GM12891 (cell line): Measurements from ENCODE around the gene IZUMO1R. TPM values are rescaled to one million over a fixed set of nuclear protein-coding genes. Genes with fewer than 3 reads are reported as not detected.
"Not testable (repeated sequence)": the region's sequence is repeated elsewhere in the genome, so short reads cannot be mapped to it uniquely, and the experiment has no call there.

Experiments
- DNase-seq: peaks from one replicate; pipeline ENCODE4 v3.0.0; 2011; ENCODE audit warnings: low spot score; ENCODE audit not compliant: insufficient read length
- FAIRE-seq: peaks from 2 replicates; lab custom pipeline; 2011; peaks lifted over from hg19 to GRCh38; lab: Jason Lieb, UNC
- PAX5 ChIP-seq: IDR thresholded peaks from 2 replicates; pipeline ENCODE4 v1.6.1; 2011; ENCODE audit warnings: low read length, moderate library complexity, mild to moderate bottlenecking; ENCODE audit not compliant: insufficient read depth, severe bottlenecking
- POLR2A ChIP-seq: IDR thresholded peaks from 2 replicates; pipeline ENCODE4 v1.6.1; 2011; ENCODE audit warnings: low read depth, low read length, control low read depth
- POLR2AphosphoS5 ChIP-seq: IDR thresholded peaks from 2 replicates; pipeline ENCODE4 v1.6.1; 2011; ENCODE audit warnings: low read depth, low read length, control low read depth
- POU2F2 ChIP-seq: IDR thresholded peaks from 2 replicates; pipeline ENCODE4 v1.6.1; 2011; ENCODE audit warnings: low read depth, mild to moderate bottlenecking, control low read depth, low read length, moderate library complexity
- SPI1 ChIP-seq: IDR thresholded peaks from 2 replicates; pipeline ENCODE4 v1.6.1; 2011; ENCODE audit warnings: low read depth, low read length, control low read depth
- TAF1 ChIP-seq: IDR thresholded peaks from 2 replicates; pipeline ENCODE4 v1.6.1; 2011; ENCODE audit warnings: low read depth, low read length, control low read depth
- polyA plus RNA-seq: library from polyadenylated mRNA; unstranded; fragments of >200 nt; gene quantifications from one replicate; pipeline ENCODE4 v1.2.1, GENCODE V29; 2012; ENCODE audit warnings: low read depth, missing spikeins, inconsistent platforms; ENCODE audit not compliant: missing spikeins

IZUMO1R gene
- polyA plus RNA-seq, result not detected

DNA sequence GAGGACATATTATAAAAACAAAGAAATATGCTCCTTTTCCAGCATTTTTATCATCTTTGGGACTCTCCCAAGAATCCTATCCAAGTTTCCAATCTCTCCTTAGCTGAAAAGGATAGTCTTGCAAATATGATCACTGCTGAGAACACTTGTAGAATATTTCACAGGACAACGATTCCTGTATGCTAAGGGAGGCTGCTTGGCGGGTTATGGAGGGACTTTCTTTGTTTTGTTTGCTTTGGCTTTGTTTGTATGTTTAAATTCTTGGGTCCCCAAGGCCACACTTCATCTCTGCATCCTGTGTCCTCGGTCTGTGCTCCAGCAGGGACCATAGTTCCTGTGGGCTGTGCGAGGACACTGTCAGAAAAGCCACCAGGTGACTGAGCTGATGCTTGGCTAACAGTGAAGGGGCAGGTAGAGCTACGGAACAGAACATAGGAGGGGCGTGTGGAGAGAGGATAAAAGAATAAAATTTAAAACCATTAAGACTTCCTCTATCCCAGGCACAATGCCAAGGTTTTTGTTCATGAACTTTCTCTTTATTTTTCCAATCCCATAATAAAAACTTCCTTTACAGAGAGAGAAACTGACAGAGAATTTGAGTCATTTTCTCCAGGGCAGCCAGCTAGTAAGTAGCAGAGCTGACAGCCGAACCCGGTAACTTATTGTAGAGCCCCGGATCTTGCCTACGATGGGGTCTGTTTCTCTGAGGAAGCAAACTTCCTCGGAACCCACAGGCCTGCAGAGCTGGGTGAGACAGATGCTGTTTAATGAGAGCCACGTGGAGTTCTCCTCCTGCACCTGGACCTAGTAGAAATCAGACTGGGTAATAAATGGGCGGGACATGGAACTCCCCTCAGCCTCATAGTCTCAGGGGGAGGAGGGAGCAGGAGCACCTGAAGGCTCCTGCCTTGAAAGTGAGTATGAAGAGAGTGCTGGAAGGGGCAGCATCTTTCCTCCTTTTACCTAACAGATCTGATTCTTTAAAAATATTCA, at the start of gene IZUMO1R:
IZUMO1R (plus strand) TSS at position 615 of the 993 bp plus-strand sequence. CDS start 1,057 bp downstream, outside the sequence.
- DNase-seq (no peak), FAIRE-seq (no peak)
- TF ChIP-seq PAX5 (no peak), POLR2AphosphoS5 (no peak), SPI1 (no peak), TAF1 (no peak), POU2F2 (no peak), POLR2A (no peak)

- TF ChIP-seq SPI1, result peak; percentile 86
- no peak for TF ChIP-seq TAF1
- FAIRE-seq, result peak; percentile 77
- no peak for DNase-seq
These were observed 32.5 kb upstream of the IZUMO1R start for GRCh38 chr11:94271885-94272372.

DNA sequence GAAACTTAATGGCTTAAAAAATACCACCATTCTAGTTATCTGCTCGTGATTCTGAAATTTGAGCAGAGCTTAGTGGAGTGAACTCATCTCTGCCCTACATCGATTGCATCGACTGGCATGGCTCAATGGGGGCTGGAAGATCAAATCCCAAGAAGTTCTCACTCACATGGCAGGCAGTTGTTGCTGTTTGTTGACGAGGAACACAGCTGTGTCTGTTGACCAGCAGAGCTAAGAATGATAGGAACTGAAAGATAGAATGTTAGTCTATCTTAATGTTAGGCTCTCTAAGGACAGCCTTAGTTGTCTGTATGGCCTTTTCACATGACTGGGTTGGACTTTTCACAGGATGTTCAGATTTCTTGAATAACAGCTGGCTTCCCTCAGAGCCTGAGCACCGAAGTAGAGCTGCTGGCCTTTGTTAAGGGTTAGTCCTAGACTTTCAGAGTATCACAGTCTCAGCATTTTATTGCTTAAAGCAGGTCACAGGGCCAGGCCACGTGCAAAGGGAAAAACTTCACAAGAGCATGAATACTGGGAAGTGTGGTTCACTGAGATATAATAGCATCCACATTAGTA, 31.6 kb upstream of the IZUMO1R start:
- TF ChIP-seq SPI1, result 0 out of 2 replicates have a peak, but pooled peaks have one; percentile 43
- TF ChIP-seq POLR2AphosphoS5, result no peak
- DNase-seq (no peak), FAIRE-seq (peak; percentile 65)

GRCh38 chr11:94275961-94276360, 28.4 kb upstream of the IZUMO1R start:
- TF ChIP-seq TAF1 (no peak), POLR2AphosphoS5 (no peak), POLR2A (no peak), SPI1 (no peak), PAX5 (no peak), POU2F2 (no peak)
- FAIRE-seq (no peak), DNase-seq (no peak)

DNA sequence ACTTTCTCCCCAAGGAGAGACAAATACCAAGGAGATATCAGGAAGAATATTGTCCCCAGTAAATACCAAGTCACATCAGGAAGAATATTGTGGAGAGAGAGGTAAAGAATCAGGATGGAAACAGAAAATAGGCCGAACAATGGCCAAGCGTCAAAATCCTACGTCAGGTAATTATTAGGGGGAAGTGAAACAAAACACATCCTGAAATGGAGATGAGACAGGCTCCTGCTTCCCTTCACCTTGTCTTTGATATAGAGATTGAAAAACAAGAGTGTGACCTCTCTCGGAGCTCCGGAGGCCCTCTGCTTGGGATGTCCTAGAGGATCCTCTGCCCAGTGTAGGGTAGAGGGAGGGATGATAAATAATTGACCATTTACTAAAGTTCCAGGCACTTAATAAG, 27.4 kb upstream of the IZUMO1R start:
- FAIRE-seq (no peak), DNase-seq (no peak)
- no peak for TF ChIP-seq POLR2A
- peak; percentile 67 for TF ChIP-seq SPI1

- FAIRE-seq, DNase-seq: not testable (repeated sequence)
These were observed 26.2 kb upstream of the IZUMO1R start for GRCh38 chr11:94278207-94278606.

DNA sequence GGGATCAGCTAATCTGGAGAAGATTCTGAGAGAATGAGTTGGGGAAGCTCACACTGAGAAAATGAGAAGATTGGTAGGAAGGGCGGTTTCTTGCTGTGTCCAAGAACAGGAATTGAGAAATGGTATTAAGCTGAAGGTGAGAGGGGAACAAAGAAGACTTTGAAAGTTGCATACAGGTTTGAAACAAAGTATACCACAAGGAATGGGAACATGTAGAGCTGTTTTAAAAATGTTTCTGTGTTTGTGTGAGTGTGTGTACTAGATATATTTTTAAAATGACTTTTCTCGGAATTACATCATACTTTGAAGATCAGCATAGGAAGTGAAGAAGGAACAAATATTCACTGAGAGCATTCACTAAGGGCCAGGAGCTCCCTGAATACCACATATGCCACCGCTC, 24.4 kb upstream of the IZUMO1R start:
- FAIRE-seq (no peak), DNase-seq (no peak)
- peak; percentile 62 for TF ChIP-seq SPI1
- no peak for TF ChIP-seq POLR2A

GRCh38 chr11:94281324-94281723, 23.1 kb upstream of the IZUMO1R start:
- TF ChIP-seq POLR2A, result no peak
- no peak for TF ChIP-seq POU2F2
- TF ChIP-seq SPI1, result no peak
- no peak for TF ChIP-seq POLR2AphosphoS5
- TF ChIP-seq TAF1, result no peak
- TF ChIP-seq PAX5, result no peak
- FAIRE-seq (no peak), DNase-seq (no peak)

DNA sequence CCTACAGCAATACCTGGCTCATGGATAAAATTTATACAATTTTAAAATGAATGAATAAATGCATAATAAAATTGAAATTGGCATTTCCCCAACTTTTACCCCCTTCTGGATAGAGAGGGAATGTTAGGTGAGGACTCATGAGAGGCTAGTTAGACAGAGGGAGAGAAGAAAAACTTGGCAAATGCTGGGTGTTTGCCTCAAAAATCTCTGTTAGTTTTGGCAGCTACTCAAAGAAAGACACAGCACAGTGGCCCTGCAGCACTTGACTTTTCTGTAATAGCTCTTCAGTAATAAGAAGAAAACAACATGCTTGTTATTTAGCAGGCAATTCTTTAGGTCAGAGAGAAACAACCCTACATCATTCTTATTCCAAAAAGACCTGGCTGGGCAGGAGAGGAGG, 20.7 kb upstream of the IZUMO1R start:
- DNase-seq, result no peak
- FAIRE-seq, result no peak
- TF ChIP-seq SPI1 (no peak), PAX5 (no peak), TAF1 (no peak), POLR2AphosphoS5 (no peak), POLR2A (no peak), POU2F2 (no peak)

DNA sequence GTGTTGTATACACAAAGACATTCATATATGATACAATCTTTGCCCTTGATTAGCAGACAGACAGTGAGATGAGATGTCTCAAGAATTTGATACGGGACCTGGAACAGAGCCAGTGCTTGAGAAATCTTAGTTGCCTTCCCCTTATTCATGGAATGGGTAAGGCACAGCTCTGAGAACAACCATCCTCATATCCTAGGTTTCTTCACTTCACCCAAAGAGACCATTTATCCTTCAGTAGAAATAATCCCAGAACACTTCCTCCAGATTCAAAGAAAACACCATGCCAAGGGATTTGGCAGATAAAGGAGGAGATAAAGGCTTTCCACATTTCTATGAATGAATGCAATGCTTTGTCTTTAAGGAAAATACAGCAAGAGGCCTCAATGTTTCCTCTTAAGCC, 8.8 kb upstream of the IZUMO1R start:
- FAIRE-seq (no peak), DNase-seq (no peak)
- TF ChIP-seq POLR2AphosphoS5 (no peak), SPI1 (no peak), POU2F2 (no peak), POLR2A (no peak), PAX5 (no peak), TAF1 (no peak)
